Measurements from ENCODE around the gene RAP1A.
A peak's percentile ranks its signal among the peaks of the same experiment; 100 is the strongest.
"Not testable (repeated sequence)": the region's sequence is repeated elsewhere in the genome, so short reads cannot be mapped to it uniquely, and the experiment has no call there.

The RAP1A gene

GRCh38 chr1:111631502-111631901 lies 11.9 kb downstream of the RAP1A start:
- DNase-seq: no peak

- not testable (repeated sequence) for DNase-seq
Observed at GRCh38 chr1:111632771-111633170, 13.2 kb downstream of the RAP1A start.

- no peak for DNase-seq
Observed at GRCh38 chr1:111633736-111634247, 14.2 kb downstream of the RAP1A start.

- DNase-seq: no peak
Observed at GRCh38 chr1:111635324-111636009, 15.9 kb downstream of the RAP1A start.

GRCh38 chr1:111638320-111638719 lies 18.7 kb downstream of the RAP1A start:
- DNase-seq: no peak

GRCh38 chr1:111639602-111640198 lies 20.1 kb downstream of the RAP1A start:
- no peak for DNase-seq

- no peak for DNase-seq
Observed at GRCh38 chr1:111643097-111643496, 23.5 kb downstream of the RAP1A start.

- no peak for DNase-seq
Observed at GRCh38 chr1:111643696-111644095, 24.1 kb downstream of the RAP1A start.

GRCh38 chr1:111644506-111644905 lies 24.9 kb downstream of the RAP1A start:
- no peak for DNase-seq

GRCh38 chr1:111647736-111648135 lies 28.1 kb downstream of the RAP1A start:
- DNase-seq: no peak

- DNase-seq: no peak
Observed at GRCh38 chr1:111648806-111649205, 29.2 kb downstream of the RAP1A start.

- no peak for DNase-seq
Observed at GRCh38 chr1:111649227-111649626, 29.6 kb downstream of the RAP1A start.

- no peak for DNase-seq
Observed at GRCh38 chr1:111649648-111650047, 30.1 kb downstream of the RAP1A start.

GRCh38 chr1:111653709-111654108 lies 34.1 kb downstream of the RAP1A start:
- no peak for DNase-seq

GRCh38 chr1:111654839-111655238 lies 35.2 kb downstream of the RAP1A start:
- DNase-seq: no peak

GRCh38 chr1:111656086-111657017 lies 36.8 kb downstream of the RAP1A start:
- peak; percentile 12 for DNase-seq

GRCh38 chr1:111658622-111659021 lies 39.0 kb downstream of the RAP1A start:
- DNase-seq: no peak

- DNase-seq: no peak
Observed at GRCh38 chr1:111660204-111661150, 40.9 kb downstream of the RAP1A start.

- no peak for DNase-seq
Observed at GRCh38 chr1:111664652-111665051, 45.1 kb downstream of the RAP1A start.

GRCh38 chr1:111665497-111665896 lies 45.9 kb downstream of the RAP1A start:
- no peak for DNase-seq

GRCh38 chr1:111666828-111667227 lies 47.2 kb downstream of the RAP1A start:
- DNase-seq: no peak

GRCh38 chr1:111669268-111669667 lies 49.7 kb downstream of the RAP1A start:
- no peak for DNase-seq

Measured in NCI-H226 (cell line).